ENCODE results near the gene B3GNT9.

The B3GNT9 gene

GRCh38 chr16:67179421-67180080, 28.8 kb upstream of the B3GNT9 start:
- DNase-seq (ENCODE audit: low spot score), result no peak

GRCh38 chr16:67177743-67178699, 27.2 kb upstream of the B3GNT9 start:
- TF ChIP-seq CTCF (IDR thresholded peaks at IDR 0.05; ENCODE audit: extremely low read depth, missing control alignments), result no peak
- DNase-seq (ENCODE audit: low spot score), result peak; percentile 71

More at GRCh38 chr16:67179421-67180080, 28.8 kb upstream of the B3GNT9 start:
- TF ChIP-seq CTCF (IDR thresholded peaks at IDR 0.05; ENCODE audit: extremely low read depth, missing control alignments), result no peak

GRCh38 chr16:67176662-67177061, 25.9 kb upstream of the B3GNT9 start:
- no peak for TF ChIP-seq CTCF (IDR thresholded peaks at IDR 0.05; ENCODE audit: extremely low read depth, missing control alignments)
- no peak for DNase-seq (ENCODE audit: low spot score)

GRCh38 chr16:67174706-67175231, 24.0 kb upstream of the B3GNT9 start:
- no peak for TF ChIP-seq CTCF (IDR thresholded peaks at IDR 0.05; ENCODE audit: extremely low read depth, missing control alignments)
- no peak for DNase-seq (ENCODE audit: low spot score)

GRCh38 chr16:67173808-67174705, 23.3 kb upstream of the B3GNT9 start:
- peak; percentile 80 for DNase-seq (ENCODE audit: low spot score)
- no peak for TF ChIP-seq CTCF (IDR thresholded peaks at IDR 0.05; ENCODE audit: extremely low read depth, missing control alignments)

GRCh38 chr16:67173323-67173722, 22.5 kb upstream of the B3GNT9 start:
- no peak for DNase-seq (ENCODE audit: low spot score)
- TF ChIP-seq CTCF (IDR thresholded peaks at IDR 0.05; ENCODE audit: extremely low read depth, missing control alignments), result no peak
